NK-92 (cell line): ENCODE results near the gene TRPM2.

Experiments used
- DNase-seq: peaks from one replicate; lab custom pipeline; 2025; ENCODE audit not compliant: unreplicated experiment; lab: John Stamatoyannopoulos, UW

The TRPM2 gene

DNA sequence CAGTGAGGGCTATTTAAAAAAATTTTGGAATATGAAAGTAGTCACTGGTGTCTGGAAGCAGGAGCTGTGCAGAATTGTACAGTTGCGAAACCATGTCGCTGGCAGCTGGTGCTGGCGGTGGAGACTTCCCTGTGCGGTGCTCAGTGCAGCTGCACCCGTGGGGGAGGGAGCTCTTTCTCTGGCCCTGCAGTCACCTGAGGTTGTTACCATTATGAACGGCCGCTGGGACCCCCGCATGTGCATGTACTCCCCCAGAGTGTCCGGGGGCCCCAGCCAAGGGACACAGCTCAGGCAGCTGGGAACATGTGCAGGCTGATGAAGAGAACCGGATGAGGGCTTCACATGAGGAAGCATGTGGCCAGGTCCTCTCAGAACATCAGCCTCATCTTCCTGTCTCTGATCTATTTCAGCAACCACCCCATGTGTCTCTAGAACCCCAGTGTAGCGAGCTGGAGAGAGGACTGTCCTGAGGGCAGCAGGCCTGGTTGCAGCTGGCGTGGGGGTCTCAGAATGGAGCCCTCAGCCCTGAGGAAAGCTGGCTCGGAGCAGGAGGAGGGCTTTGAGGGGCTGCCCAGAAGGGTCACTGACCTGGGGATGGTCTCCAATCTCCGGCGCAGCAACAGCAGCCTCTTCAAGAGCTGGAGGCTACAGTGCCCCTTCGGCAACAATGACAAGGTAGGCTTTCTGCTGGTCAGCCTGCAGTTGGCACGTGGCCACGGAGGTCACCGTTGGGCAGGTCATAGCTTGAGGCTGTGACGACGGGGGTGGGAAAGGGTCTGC, at the start of gene TRPM2:
Gene TRPM2, plus strand, starts transcription at position 431 of the 780 bp plus-strand sequence. Its CDS starts 80 bp downstream, at position 511.
- no peak for DNase-seq

DNA sequence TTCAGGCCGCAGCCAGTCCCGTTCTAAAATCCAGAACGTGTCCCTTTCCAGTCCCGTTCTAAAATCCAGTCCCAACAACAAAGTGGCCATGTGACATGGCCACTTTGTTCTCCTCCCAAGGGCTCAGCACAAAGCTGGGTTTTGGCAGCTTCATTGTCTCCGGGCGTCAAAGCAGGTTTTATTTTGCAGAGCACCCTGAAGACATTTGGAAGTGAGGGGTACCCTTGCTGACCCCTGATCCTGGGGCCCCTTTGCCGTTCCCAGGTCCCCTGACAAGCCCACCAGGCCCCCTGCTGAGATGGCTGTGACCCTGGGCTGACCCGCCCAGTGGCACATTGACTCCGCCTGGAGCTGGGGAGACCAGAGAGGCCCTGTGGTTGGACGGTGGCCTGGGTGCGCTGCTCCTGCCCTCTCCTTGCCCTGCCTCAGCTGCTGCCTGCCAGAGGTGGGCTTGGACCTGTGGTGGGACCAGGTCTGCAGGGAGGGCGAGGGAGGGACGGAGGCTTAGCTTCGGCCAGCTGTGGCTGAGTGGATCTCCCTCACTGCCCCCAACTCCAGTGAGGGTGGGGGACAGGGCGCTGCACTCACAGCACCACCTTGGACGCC, 49.3 kb upstream of the TRPM2 start:
- no peak for DNase-seq

DNA sequence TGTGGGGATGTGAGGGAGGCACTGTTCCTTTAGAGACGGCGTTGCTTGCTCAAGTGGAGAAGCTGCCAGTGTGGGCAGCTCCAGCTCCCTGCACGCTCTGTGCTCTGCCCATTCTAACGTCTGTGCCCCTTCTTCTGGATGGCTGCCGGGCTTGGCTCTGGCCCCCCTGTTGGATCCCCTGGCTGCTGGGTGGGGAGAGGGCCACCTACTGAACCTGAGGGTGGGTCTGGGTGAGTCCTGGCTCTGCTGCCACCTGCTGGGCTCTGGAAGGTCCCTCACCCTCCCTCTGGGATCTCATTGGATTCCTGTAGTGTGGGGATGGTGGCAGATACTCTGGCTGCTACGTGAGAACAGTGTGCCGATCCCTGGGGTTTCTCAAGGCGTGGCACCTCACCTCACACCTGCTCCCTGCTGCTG, 48.5 kb upstream of the TRPM2 start:
- no peak for DNase-seq

- no peak for DNase-seq
Measured at GRCh38 chr21:44305691-44306090, 47.7 kb upstream of the TRPM2 start.

DNA sequence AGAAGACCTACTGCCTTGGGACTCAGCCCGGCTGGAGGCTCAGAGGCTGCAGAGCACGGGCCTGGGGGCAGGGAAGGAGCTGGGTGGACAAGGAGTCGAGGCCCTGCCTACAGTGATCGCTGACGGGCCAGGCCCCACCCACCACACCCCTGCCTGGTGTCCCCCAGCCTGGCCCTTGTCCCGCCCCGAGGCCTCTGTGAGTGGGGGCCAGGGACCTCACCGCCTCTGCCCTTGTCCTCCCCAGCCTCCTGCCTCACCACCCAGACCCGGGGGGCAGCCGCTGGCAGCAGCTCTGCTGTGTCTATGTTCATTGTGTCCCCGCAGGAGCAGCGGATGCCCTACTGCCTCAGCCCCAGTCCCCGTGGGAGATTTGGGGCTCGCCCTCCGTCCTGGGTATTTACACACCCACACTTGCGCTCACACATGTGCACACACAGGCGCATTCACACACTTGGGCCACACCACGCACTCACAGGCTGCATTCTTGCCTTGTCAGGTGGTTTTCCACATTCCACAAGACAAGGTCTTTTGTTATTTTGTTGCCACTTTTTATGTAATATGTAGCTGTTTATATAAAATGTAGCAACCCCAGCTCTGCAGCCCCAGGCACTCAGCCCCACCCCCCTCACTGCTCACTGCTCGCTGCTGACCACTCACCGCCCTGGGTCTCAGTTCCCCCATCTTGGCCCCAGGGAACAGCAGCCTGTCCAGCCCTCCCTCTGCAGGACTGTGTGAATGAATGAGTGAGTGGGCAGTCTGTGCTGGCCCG, 46.3 kb upstream of the TRPM2 start:
- DNase-seq, result no peak

- DNase-seq, result no peak
Measured at GRCh38 chr21:44310628-44311507, 42.6 kb upstream of the TRPM2 start.

GRCh38 chr21:44312089-44312488, 41.3 kb upstream of the TRPM2 start:
- DNase-seq, result no peak

DNA sequence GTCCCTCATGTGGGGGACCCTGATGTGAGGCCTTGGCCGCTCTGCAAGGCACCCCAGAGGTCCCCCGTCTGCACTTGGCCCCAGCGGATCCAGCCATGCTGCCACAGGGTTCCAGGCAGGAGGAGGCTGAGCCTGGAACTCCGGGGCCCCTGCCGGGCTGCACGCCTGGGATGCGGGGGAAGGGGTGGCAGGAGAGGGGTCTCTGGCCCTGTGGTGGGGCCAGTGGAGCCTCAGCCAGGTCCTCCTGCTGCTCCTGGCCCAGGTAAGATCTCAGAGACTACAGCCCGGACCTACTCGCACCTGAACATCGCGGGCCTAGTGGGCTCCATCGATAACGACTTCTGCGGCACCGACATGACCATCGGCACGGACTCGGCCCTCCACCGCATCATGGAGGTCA, 40.7 kb upstream of the TRPM2 start:
- no peak for DNase-seq

GRCh38 chr21:44313451-44313850, 40.0 kb upstream of the TRPM2 start:
- DNase-seq, result no peak

DNA sequence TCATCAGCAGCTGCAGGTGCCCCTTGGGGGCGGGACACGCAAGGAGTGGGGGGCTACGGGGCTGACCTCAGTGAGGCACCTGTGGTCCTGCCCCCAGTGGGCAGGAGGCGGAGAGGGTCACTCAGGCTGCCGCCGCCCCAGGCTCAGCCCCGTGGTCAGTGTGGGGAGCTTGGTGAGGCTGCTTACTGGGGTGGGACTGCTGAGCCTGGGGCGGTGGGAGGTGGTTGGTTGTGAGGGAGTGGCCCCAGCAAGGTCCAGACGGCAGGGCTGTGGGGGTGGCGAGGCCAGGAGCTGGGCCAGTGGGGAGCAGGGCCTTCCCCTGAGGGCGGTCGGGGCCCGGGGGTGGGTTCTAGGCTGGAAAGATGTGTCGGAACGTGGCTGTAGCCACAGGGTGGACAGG, 39.3 kb upstream of the TRPM2 start:
- no peak for DNase-seq

- DNase-seq, result no peak
Measured at GRCh38 chr21:44314561-44314960, 38.9 kb upstream of the TRPM2 start.

GRCh38 chr21:44315691-44316203, 37.7 kb upstream of the TRPM2 start:
- no peak for DNase-seq

- no peak for DNase-seq
Measured at GRCh38 chr21:44316277-44316900, 37.0 kb upstream of the TRPM2 start.

DNA sequence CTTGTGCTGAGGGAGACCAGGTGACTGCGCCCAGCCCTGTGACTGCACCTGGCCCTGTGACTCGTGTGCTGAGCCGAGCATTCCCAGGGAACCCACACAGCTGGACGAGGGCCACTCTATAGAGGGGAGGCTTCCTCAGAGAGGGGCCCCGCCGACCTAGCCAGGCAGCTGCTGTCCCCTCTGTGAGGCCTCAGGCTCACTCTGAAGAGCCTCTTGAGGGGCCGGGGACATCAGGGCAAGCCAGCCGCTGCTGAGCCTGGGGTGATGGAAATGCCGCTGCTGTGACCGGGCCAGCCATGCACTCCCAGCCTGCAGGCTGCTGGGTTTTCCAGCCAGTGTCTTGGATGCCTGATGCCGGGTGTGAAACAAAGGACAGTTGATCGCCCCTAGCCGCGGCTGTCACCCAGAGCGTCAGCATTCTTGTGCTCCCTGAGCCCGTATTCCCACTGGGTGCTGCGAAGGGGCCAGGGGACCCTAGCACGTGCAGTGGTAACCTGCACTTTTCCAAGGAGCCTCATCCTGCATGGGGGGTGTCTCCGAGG, 36.1 kb upstream of the TRPM2 start:
- no peak for DNase-seq

- DNase-seq, result no peak
Measured at GRCh38 chr21:44317871-44318270, 35.5 kb upstream of the TRPM2 start.

GRCh38 chr21:44318489-44319285, 34.7 kb upstream of the TRPM2 start:
- DNase-seq, result no peak

- DNase-seq, result no peak
Measured at GRCh38 chr21:44319407-44320065, 33.9 kb upstream of the TRPM2 start.

DNA sequence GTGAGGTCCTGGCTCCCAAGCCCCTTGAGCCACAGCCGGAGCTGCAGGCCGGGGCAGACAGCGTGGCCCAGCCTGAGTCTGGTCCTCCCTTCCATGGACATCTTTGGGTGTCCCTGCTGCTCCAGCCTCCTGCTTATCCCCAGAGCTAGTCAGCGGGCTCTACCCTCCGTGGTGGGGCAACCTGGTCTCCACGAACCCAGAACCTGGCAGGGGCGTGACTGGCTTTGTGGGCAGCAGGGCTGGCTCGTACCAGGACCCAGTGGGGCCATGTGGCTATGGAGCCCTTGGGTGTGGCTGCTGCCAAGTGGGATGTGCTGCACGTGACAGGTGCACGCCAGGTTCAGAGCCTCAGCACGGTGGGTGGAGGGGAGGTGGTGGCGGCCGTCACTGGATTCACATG, 32.6 kb upstream of the TRPM2 start:
- no peak for DNase-seq
